Measurements from ENCODE around the gene BST1. TPM values are rescaled to one million over a fixed set of nuclear protein-coding genes. Genes with fewer than 3 reads are reported as not detected.

Gene BST1
- total and polyA plus RNA-seq, 2 of the 8 experiments (the other 6 are each of a cell fraction or from before 2014, with no cell fraction given): 0.52 to 0.54 TPM

- peak; percentile 62 for TF ChIP-seq CHD7 (IDR thresholded peaks at IDR 0.05; ENCODE audit: insufficient replicate concordance, low read length)
- no peak for TF ChIP-seq POLR2AphosphoS5 (IDR thresholded peaks at IDR 0.05; ENCODE audit: low read depth, low read length)
- 0 out of 2 replicates have a peak, but pooled peaks have one; percentile 37 for TF ChIP-seq POU5F1 (IDR thresholded peaks at IDR 0.05; ENCODE audit: low read depth, low read length)
- 0 out of 2 replicates have a peak, but pooled peaks have one; percentile 7 for TF ChIP-seq SP1 (IDR thresholded peaks at IDR 0.05; ENCODE audit: low read depth, low read length)
These were observed 18.4 kb upstream of the BST1 start (continued) for GRCh38 chr4:15684498-15684897.
